Glutamatergic neuron (in vitro differentiated cells): ENCODE results near the gene HTR2B. TPM values are rescaled to one million over a fixed set of nuclear protein-coding genes. Genes with fewer than 3 reads are reported as not detected.
A peak's percentile ranks its signal among the peaks of the same experiment; 100 is the strongest.

Experiments
- DNase-seq: peaks from one replicate; pipeline ENCODE4 v3.0.0; 2022
- H3K27ac Mint-ChIP-seq: one replicate; pipeline ENCODE4 v1.8.0; 2020; ENCODE audit warnings: mild to moderate bottlenecking, mixed read lengths, inconsistent platforms; ENCODE audit not compliant: unreplicated experiment
- H3K27me3 Mint-ChIP-seq: one replicate; pipeline ENCODE4 v1.8.0; 2020; ENCODE audit warnings: mild to moderate bottlenecking, moderate library complexity, mixed read lengths, inconsistent platforms; ENCODE audit not compliant: unreplicated experiment
- H3K36me3 Mint-ChIP-seq: one replicate; pipeline ENCODE4 v1.8.0; 2020; ENCODE audit warnings: mild to moderate bottlenecking, mixed read lengths, inconsistent platforms; ENCODE audit not compliant: unreplicated experiment
- H3K4me1 Mint-ChIP-seq: one replicate; pipeline ENCODE4 v1.8.0; 2020; ENCODE audit warnings: mild to moderate bottlenecking, low read depth, mixed read lengths, inconsistent platforms; ENCODE audit not compliant: unreplicated experiment
- H3K4me3 Mint-ChIP-seq: one replicate; pipeline ENCODE4 v1.8.0; 2020; ENCODE audit warnings: mild to moderate bottlenecking, mixed read lengths, inconsistent platforms; ENCODE audit not compliant: unreplicated experiment
- H3K9me3 Mint-ChIP-seq: one replicate; pipeline ENCODE4 v1.8.0; 2020; ENCODE audit warnings: mild to moderate bottlenecking, moderate library complexity, mixed read lengths, inconsistent platforms; ENCODE audit not compliant: unreplicated experiment
- CTCF ChIP-seq: fragments of 200-600 bp; sonication (generic); IDR thresholded peaks from one replicate; pipeline ENCODE4 v1.5.0; 2021; ENCODE audit not compliant: partially characterized antibody, unreplicated experiment
- total RNA-seq: library from RNA; stranded (reverse); fragmentation: NEBNext Ultra II Directional; extraction: Animal tissue kit (Norgen Biotek cat#: 25700); gene quantifications from one replicate; pipeline ENCODE4 v1.2.1, GENCODE V29; 2021; ENCODE audit not compliant: unreplicated experiment

HTR2B gene
- total RNA-seq, 1 donor from 2014 or later = not detected

GRCh38 chr2:231058761-231059550, 65.9 kb downstream of the HTR2B start:
- H3K27ac Mint-ChIP-seq = no peak overlapping the region

More at GRCh38 chr2:231058761-231059550, 65.9 kb downstream of the HTR2B start:
- H3K36me3 Mint-ChIP-seq = no peaks in the 10 kb centered on the region
- H3K4me1 Mint-ChIP-seq = peaks cover 17% of the 10 kb centered on the region
- peak overlapping the region; percentile 83 for H3K4me3 Mint-ChIP-seq
- TF ChIP-seq CTCF = no peak
- no peak for DNase-seq
- H3K9me3 Mint-ChIP-seq = no peaks in the 10 kb centered on the region
- no peaks in the 10 kb centered on the region for H3K27me3 Mint-ChIP-seq

Other genes starting within 250 kb of the HTR2B start
- not detected for gene GPR55, start 199.8 kb downstream of the HTR2B start, total RNA-seq
- not detected for gene SPATA3, start 128.9 kb downstream of the HTR2B start, total RNA-seq
- gene C2orf72, start 87.5 kb downstream of the HTR2B start, total RNA-seq = 0.42 TPM
- gene PSMD1, start 68.2 kb downstream of the HTR2B start, total RNA-seq = 126 TPM
- 19.3 TPM for gene ARMC9, start 73.6 kb upstream of the HTR2B start, total RNA-seq